KOPT-K1 (cell line): ENCODE data around the gene ZCCHC4.

Experiments
- H3K27ac ChIP-seq: fragments of 200-600 bp; sonication (generic); 2 replicates; pipeline ENCODE4 v1.5.1; 2016; ENCODE audit warnings: antibody characterized with exemption, mild to moderate bottlenecking, low read depth, low read length; ENCODE audit not compliant: poor library complexity, severe bottlenecking
- H3K36me3 ChIP-seq: fragments of 200-600 bp; sonication (generic); 2 replicates; pipeline ENCODE4 v1.5.1; 2017; ENCODE audit warnings: antibody characterized with exemption, mild to moderate bottlenecking, low read length, moderate library complexity; ENCODE audit not compliant: insufficient read depth
- H3K9me3 ChIP-seq: fragments of 200-600 bp; sonication (generic); 2 replicates; pipeline ENCODE4 v1.5.1; 2017; ENCODE audit warnings: antibody characterized with exemption, low read length, mild to moderate bottlenecking; ENCODE audit not compliant: insufficient read depth, poor library complexity, severe bottlenecking

ZCCHC4 gene

GRCh38 chr4:25312496-25313200 lies at the start of gene ZCCHC4:
Gene ZCCHC4 (plus strand): TSS chr4:25312774. CDS start chr4:25312810, 36 bp downstream.
- no peaks in the 10 kb centered on the region for H3K9me3 ChIP-seq
- peak within 1 kb of the TSS; percentile 67 for H3K27ac ChIP-seq
- peaks cover 21% of the 10 kb centered on the region for H3K36me3 ChIP-seq

GRCh38 chr4:25271866-25272265 lies 40.7 kb upstream of the ZCCHC4 start:
- H3K27ac ChIP-seq = no peak overlapping the region
- H3K9me3 ChIP-seq = no peaks in the 10 kb centered on the region
- peaks cover 86% of the 10 kb centered on the region for H3K36me3 ChIP-seq

GRCh38 chr4:25280210-25280609 lies 32.4 kb upstream of the ZCCHC4 start:
- H3K36me3 ChIP-seq = peaks cover 52% of the 10 kb centered on the region
- H3K27ac ChIP-seq = no peak overlapping the region
- no peaks in the 10 kb centered on the region for H3K9me3 ChIP-seq

- H3K9me3 ChIP-seq = no peaks in the 10 kb centered on the region
- H3K36me3 ChIP-seq = peaks cover 26% of the 10 kb centered on the region; the same call in 1 of the 2 replicates
- H3K27ac ChIP-seq = no peak overlapping the region
Measured at GRCh38 chr4:25283948-25284347, 28.6 kb upstream of the ZCCHC4 start.

GRCh38 chr4:25284466-25284865 lies 28.1 kb upstream of the ZCCHC4 start:
- H3K27ac ChIP-seq = no peak overlapping the region
- no peaks in the 10 kb centered on the region for H3K9me3 ChIP-seq
- peaks cover 25% of the 10 kb centered on the region; the same call in 1 of the 2 replicates for H3K36me3 ChIP-seq

GRCh38 chr4:25290490-25291067 lies 22.0 kb upstream of the ZCCHC4 start:
- H3K27ac ChIP-seq = no peak overlapping the region
- H3K36me3 ChIP-seq = no peaks in the 10 kb centered on the region
- no peaks in the 10 kb centered on the region for H3K9me3 ChIP-seq

GRCh38 chr4:25291158-25291733 lies 21.3 kb upstream of the ZCCHC4 start:
- Histone ChIP-seq H3K9me3 (no peaks in the 10 kb centered on the region), H3K36me3 (no peaks in the 10 kb centered on the region), H3K27ac (no peak overlapping the region)

GRCh38 chr4:25297528-25298242 lies 14.9 kb upstream of the ZCCHC4 start:
- no peak overlapping the region for H3K27ac ChIP-seq
- no peaks in the 10 kb centered on the region for H3K9me3 ChIP-seq
- no peaks in the 10 kb centered on the region for H3K36me3 ChIP-seq

GRCh38 chr4:25299476-25300203 lies 12.9 kb upstream of the ZCCHC4 start:
- no peak overlapping the region for H3K27ac ChIP-seq
- H3K36me3 ChIP-seq = no peaks in the 10 kb centered on the region
- no peaks in the 10 kb centered on the region for H3K9me3 ChIP-seq

- H3K9me3 ChIP-seq = no peaks in the 10 kb centered on the region
- no peaks in the 10 kb centered on the region for H3K36me3 ChIP-seq
- H3K27ac ChIP-seq = no peak overlapping the region
Measured at GRCh38 chr4:25301471-25301870, 11.1 kb upstream of the ZCCHC4 start.

GRCh38 chr4:25302626-25303025 lies 9.9 kb upstream of the ZCCHC4 start:
- H3K9me3 ChIP-seq = no peaks in the 10 kb centered on the region
- no peaks in the 10 kb centered on the region for H3K36me3 ChIP-seq
- no peak overlapping the region for H3K27ac ChIP-seq

GRCh38 chr4:25303578-25303977 lies 9.0 kb upstream of the ZCCHC4 start:
- Histone ChIP-seq H3K9me3 (no peaks in the 10 kb centered on the region), H3K27ac (no peak overlapping the region), H3K36me3 (no peaks in the 10 kb centered on the region)

- no peaks in the 10 kb centered on the region for H3K36me3 ChIP-seq
- no peak overlapping the region for H3K27ac ChIP-seq
- H3K9me3 ChIP-seq = no peaks in the 10 kb centered on the region
Measured at GRCh38 chr4:25306518-25307057, 6.0 kb upstream of the ZCCHC4 start.

- Histone ChIP-seq H3K36me3 (no peaks in the 10 kb centered on the region), H3K27ac (no peak overlapping the region), H3K9me3 (no peaks in the 10 kb centered on the region)
Measured at GRCh38 chr4:25307596-25307995, 5.0 kb upstream of the ZCCHC4 start.
